ENCODE data around the gene ALG6.

DNA sequence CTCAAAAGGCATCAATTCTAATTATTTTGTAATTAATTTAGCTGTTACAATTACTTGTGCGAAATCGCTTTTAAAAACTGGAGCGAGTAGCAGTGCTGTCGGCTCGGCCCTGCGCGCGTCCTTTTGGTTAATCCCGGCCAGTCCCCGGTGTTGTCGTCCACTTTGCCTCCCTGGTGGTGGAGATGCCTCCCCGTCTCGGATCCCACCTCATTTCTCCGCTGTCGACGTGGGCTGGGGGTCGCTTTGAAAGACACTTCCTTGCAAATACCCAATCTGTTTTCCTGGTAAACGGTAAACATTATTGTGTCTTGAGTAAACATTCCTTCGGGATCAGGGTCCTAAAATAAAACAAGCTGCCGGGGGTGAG, 41.3 kb upstream of the ALG6 start:
- TF ChIP-seq, protein P1, sequence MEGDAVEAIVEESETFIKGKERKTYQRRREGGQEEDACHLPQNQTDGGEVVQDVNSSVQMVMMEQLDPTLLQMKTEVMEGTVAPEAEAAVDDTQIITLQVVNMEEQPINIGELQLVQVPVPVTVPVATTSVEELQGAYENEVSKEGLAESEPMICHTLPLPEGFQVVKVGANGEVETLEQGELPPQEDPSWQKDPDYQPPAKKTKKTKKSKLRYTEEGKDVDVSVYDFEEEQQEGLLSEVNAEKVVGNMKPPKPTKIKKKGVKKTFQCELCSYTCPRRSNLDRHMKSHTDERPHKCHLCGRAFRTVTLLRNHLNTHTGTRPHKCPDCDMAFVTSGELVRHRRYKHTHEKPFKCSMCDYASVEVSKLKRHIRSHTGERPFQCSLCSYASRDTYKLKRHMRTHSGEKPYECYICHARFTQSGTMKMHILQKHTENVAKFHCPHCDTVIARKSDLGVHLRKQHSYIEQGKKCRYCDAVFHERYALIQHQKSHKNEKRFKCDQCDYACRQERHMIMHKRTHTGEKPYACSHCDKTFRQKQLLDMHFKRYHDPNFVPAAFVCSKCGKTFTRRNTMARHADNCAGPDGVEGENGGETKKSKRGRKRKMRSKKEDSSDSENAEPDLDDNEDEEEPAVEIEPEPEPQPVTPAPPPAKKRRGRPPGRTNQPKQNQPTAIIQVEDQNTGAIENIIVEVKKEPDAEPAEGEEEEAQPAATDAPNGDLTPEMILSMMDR (IDR thresholded peaks at IDR 0.05) = no peak
- no peak for TF ChIP-seq POLR2A (IDR thresholded peaks at IDR 0.05)
